H1 (cell line): ENCODE measurements around the gene ENPP7. TPM values are rescaled to one million over a fixed set of nuclear protein-coding genes. Genes with fewer than 3 reads are reported as not detected.
A peak's percentile ranks its signal among the peaks of the same experiment; 100 is the strongest.

ENCODE experiments used
- CTCF ChIA-PET: fragments of 300-600 bp; sonication (Branson Sonifier 250); formaldehyde crosslinking; loops from one replicate; lab custom pipeline; 2021; ENCODE audit not compliant: partially characterized antibody; lab: Charles Lee
- POLR2A ChIA-PET: fragments of 300-600 bp; sonication (Branson Sonifier 250); formaldehyde crosslinking; loops from one replicate; lab custom pipeline; 2021; ENCODE audit warnings: inconsistent platforms; ENCODE audit not compliant: partially characterized antibody; lab: Charles Lee
- DNase-seq, 2 experiments: peaks; one replicate each; pipeline versions ENCODE4 v3.0.0 to v3.0.0-alpha.2; 2010 to 2022; ENCODE audit warnings: low spot score in 2 of 2, low read depth in 1 of 2, mixed read lengths in 1 of 2
- FAIRE-seq: peaks from 2 replicates; lab custom pipeline; 2011; peaks lifted over from hg19 to GRCh38; lab: Jason Lieb, UNC
- H2AFZ ChIP-seq: 2 replicates; pipeline ENCODE4 v1.8.1; 2012; ENCODE audit warnings: low read length, inconsistent platforms
- H2AK5ac ChIP-seq: 2 replicates; pipeline ENCODE4 v1.6.1; 2013; ENCODE audit warnings: low read depth, low read length
- H2BK120ac ChIP-seq: replicated peaks from 2 replicates; pipeline ENCODE3; 2013; ENCODE audit warnings: low read depth, low read length, inconsistent platforms
- H2BK12ac ChIP-seq: 2 replicates; pipeline ENCODE4 v1.6.1; 2013; ENCODE audit warnings: low read depth, low read length
- H2BK15ac ChIP-seq: 2 replicates; pipeline ENCODE4 v1.6.1; 2013; ENCODE audit warnings: low read length
- H2BK20ac ChIP-seq: 2 replicates; pipeline ENCODE4 v1.6.1; 2013; ENCODE audit warnings: low read length
- H2BK5ac ChIP-seq: 2 replicates; pipeline ENCODE4 v1.6.1; 2013; ENCODE audit warnings: low read depth, low read length
- H3K14ac ChIP-seq: 2 replicates; pipeline ENCODE4 v1.6.1; 2013; ENCODE audit warnings: inconsistent platforms; ENCODE audit not compliant: insufficient read length
- H3K18ac ChIP-seq: 2 replicates; pipeline ENCODE4 v1.6.1; 2013; ENCODE audit warnings: low read length; ENCODE audit errors: extremely low read depth
- H3K23ac ChIP-seq: 2 replicates; pipeline ENCODE4 v1.6.1; 2013; ENCODE audit warnings: inconsistent platforms; ENCODE audit not compliant: insufficient read length
- H3K23me2 ChIP-seq: 2 replicates; pipeline ENCODE4 v1.6.1; 2013; ENCODE audit warnings: low read depth, low read length
- H3K27ac ChIP-seq: 2 replicates; pipeline ENCODE4 v1.6.1; 2011; ENCODE audit warnings: low read depth, low read length, inconsistent platforms
- H3K27me3 ChIP-seq, 4 experiments: replicated peaks in 1 of 4; 1 replicate in 1 of 4; 2 replicates in 3 of 4; pipeline versions ENCODE4 v1.6.1 to v1.8.1; 2011 to 2013; ENCODE audit warnings: low read length in 3 of 4, mild to moderate bottlenecking in 3 of 4, inconsistent platforms in 2 of 4, mixed read lengths in 2 of 4, moderate library complexity in 1 of 4; ENCODE audit not compliant: control insufficient read depth in 3 of 4, insufficient read depth in 3 of 4; ENCODE audit errors: extremely low read depth in 1 of 4
- H3K36me3 ChIP-seq, 4 experiments: 2 replicates each; pipeline versions ENCODE4 v1.6.1 to v1.8.1; 2011 to 2013; ENCODE audit warnings: mild to moderate bottlenecking in 4 of 4, low read length in 3 of 4, moderate library complexity in 2 of 4, control low read depth in 1 of 4, inconsistent platforms in 1 of 4; ENCODE audit not compliant: insufficient read depth in 4 of 4, control insufficient read depth in 2 of 4
- H3K4ac ChIP-seq: replicated peaks from 2 replicates; pipeline ENCODE3; 2013; ENCODE audit warnings: low read length, low read depth, mixed read lengths, inconsistent platforms; ENCODE audit not compliant: insufficient read length
- H3K4me1 ChIP-seq, 4 experiments: replicated peaks in 1 of 4; 1 replicate in 1 of 4; 2 replicates in 3 of 4; pipeline versions ENCODE4 v1.6.1 to v1.8.1; 2011 to 2013; ENCODE audit warnings: low read length in 3 of 4, inconsistent platforms in 2 of 4, mixed read lengths in 1 of 4; ENCODE audit not compliant: insufficient read depth in 4 of 4, control insufficient read depth in 3 of 4
- H3K4me2 ChIP-seq, 2 experiments: 2 replicates each; pipeline versions ENCODE4 v1.6.1 to v1.8.1; 2011 to 2013; ENCODE audit warnings: low read depth in 2 of 2, low read length in 2 of 2, control low read depth in 1 of 2, inconsistent platforms in 1 of 2, mild to moderate bottlenecking in 1 of 2; ENCODE audit not compliant: insufficient read depth in 1 of 2
- H3K4me3 ChIP-seq, 4 experiments: fragments of 200-600, 300-600 bp in 1 of 4; sonication (generic), shearing (Covaris generic), sonication (Bioruptor Twin) in 1 of 4; 2 replicates each; pipeline versions ENCODE4 v1.5.1 to v1.8.1; 2011 to 2016; ENCODE audit warnings: low read length in 4 of 4, low read depth in 3 of 4, control low read depth in 2 of 4, inconsistent platforms in 2 of 4, mild to moderate bottlenecking in 2 of 4, mixed read lengths in 1 of 4, moderate library complexity in 1 of 4; ENCODE audit not compliant: insufficient read depth in 2 of 4; ENCODE audit errors: extremely low read depth in 1 of 4
- H3K56ac ChIP-seq: replicated peaks from 2 replicates; pipeline ENCODE3; 2013; ENCODE audit warnings: low read depth, mild to moderate bottlenecking, mixed read lengths, low read length, inconsistent platforms; ENCODE audit not compliant: insufficient read length
- H3K79me1 ChIP-seq: 2 replicates; pipeline ENCODE4 v1.6.1; 2013; ENCODE audit warnings: low read depth, low read length, control low read depth
- H3K79me2 ChIP-seq, 2 experiments: 2 replicates each; pipeline versions ENCODE4 v1.6.1 to v1.8.1; 2012 to 2013; ENCODE audit warnings: low read length in 2 of 2, mild to moderate bottlenecking in 2 of 2, inconsistent platforms in 1 of 2; ENCODE audit not compliant: insufficient read depth in 2 of 2, control insufficient read depth in 1 of 2
- H3K9ac ChIP-seq, 4 experiments: replicated peaks in 1 of 4; 1 replicate in 1 of 4; 2 replicates in 3 of 4; pipeline versions ENCODE4 v1.6.1 to v1.8.1; 2011 to 2013; ENCODE audit warnings: low read depth in 3 of 4, low read length in 3 of 4, control low read depth in 2 of 4, mild to moderate bottlenecking in 2 of 4, moderate library complexity in 2 of 4, inconsistent platforms in 1 of 4; ENCODE audit errors: extremely low read depth in 1 of 4
- H3K9me3 ChIP-seq, 2 experiments: 2 replicates each; pipeline versions ENCODE4 v1.6.1 to v1.8.1; 2012 to 2013; ENCODE audit warnings: mild to moderate bottlenecking in 2 of 2, moderate library complexity in 2 of 2, control low read depth in 1 of 2, inconsistent platforms in 1 of 2, low read depth in 1 of 2, low read length in 1 of 2, mixed read lengths in 1 of 2; ENCODE audit not compliant: insufficient read depth in 2 of 2
- H4K20me1 ChIP-seq, 2 experiments: replicated peaks in 1 of 2; 2 replicates each; pipeline versions ENCODE3 to v1.8.1; 2011 to 2013; ENCODE audit warnings: inconsistent platforms in 2 of 2, low read length in 2 of 2, mild to moderate bottlenecking in 1 of 2; ENCODE audit not compliant: insufficient read depth in 2 of 2, control insufficient read depth in 1 of 2
- H4K5ac ChIP-seq: 2 replicates; pipeline ENCODE4 v1.6.1; 2013; ENCODE audit warnings: low read length, low read depth, mixed read lengths, inconsistent platforms; ENCODE audit not compliant: insufficient read length
- H4K8ac ChIP-seq: 2 replicates; pipeline ENCODE4 v1.8.0; 2013; ENCODE audit warnings: mild to moderate bottlenecking, moderate library complexity, low read length, inconsistent platforms; ENCODE audit not compliant: insufficient read depth; ENCODE audit errors: extremely low read depth
- H4K91ac ChIP-seq: replicated peaks from 2 replicates; pipeline ENCODE3; 2013; ENCODE audit warnings: low read length, mixed read lengths, inconsistent platforms; ENCODE audit not compliant: insufficient read length
- ASH2L ChIP-seq: fragments of 200-600, 300-600 bp; sonication (generic); IDR thresholded peaks from one replicate; pipeline ENCODE4 v1.7.1; 2017; ENCODE audit warnings: low read length
- CBX8 ChIP-seq: fragments of 300-800, 300-1000 bp; sonication (generic); IDR thresholded peaks from 2 replicates; pipeline ENCODE4 v1.7.1; 2016; ENCODE audit warnings: low read depth, low read length, borderline replicate concordance
- CHD2 ChIP-seq: IDR thresholded peaks from 2 replicates; pipeline ENCODE4 v1.6.1; 2012; ENCODE audit warnings: low read length, improper control_type of control experiment
- MAFK ChIP-seq: IDR thresholded peaks from 2 replicates; pipeline ENCODE4 v1.6.1; 2012; ENCODE audit warnings: low read depth, mild to moderate bottlenecking, improper control_type of control experiment, low read length
- SIRT6 ChIP-seq: IDR thresholded peaks from one replicate; pipeline ENCODE4 v1.7.1; 2012; ENCODE audit warnings: low read length, inconsistent platforms
- WGBS, 2 experiments: shearing (Covaris generic) in 1 of 2; methylation state at CpG; one replicate each; pipeline versions ENCODE4 v1.1.6 to v1.1.7; 2013 to 2015; ENCODE audit warnings: low lambda C conversion rate in 2 of 2, mixed read lengths in 2 of 2, inconsistent platforms in 1 of 2, low coverage in 1 of 2, missing lambda C conversion rate in 1 of 2; ENCODE audit not compliant: insufficient replicate concordance in 2 of 2, insufficient coverage in 1 of 2, insufficient read length in 1 of 2; ENCODE audit errors: extremely low coverage in 1 of 2, missing lambda C conversion rate in 1 of 2; 5-methylcytosine and 5-hydroxymethylcytosine counted together
- polyA plus RNA-seq, 7 experiments: library from polyadenylated mRNA; depleted of rRNA in 3 of 7; stranded (reverse) in 5 of 7; unstranded in 2 of 7; fragments of >200 nt in 5 of 7; fragments of 200-250 nt in 2 of 7; gene quantifications; 1 replicate in 5 of 7; 2 replicates in 1 of 7; 4 replicates in 1 of 7; pipeline versions ENCODE4 v1.2.1 to v1.2.3, GENCODE V29; 2011 to 2013; ENCODE audit warnings: missing spikeins in 2 of 7, mixed read lengths in 2 of 7
- total RNA-seq: library from RNA; stranded (reverse); fragmentation: NEBNext Ultra II Directional; extraction: Animal tissue kit (Norgen Biotek cat#: 25700); gene quantifications from 2 replicates; pipeline ENCODE4 v1.2.1, GENCODE V29; 2021
- TF ChIP-seq, protein P1 (sequence below): IDR thresholded peaks from 2 replicates; pipeline ENCODE4 v1.6.1; 2012; ENCODE audit warnings: low read length, inconsistent platforms

ENPP7 gene
- total and polyA plus RNA-seq, 2 of the 8 experiments (the other 6 are each of a cell fraction or from before 2014, with no cell fraction given), result not detected

DNA sequence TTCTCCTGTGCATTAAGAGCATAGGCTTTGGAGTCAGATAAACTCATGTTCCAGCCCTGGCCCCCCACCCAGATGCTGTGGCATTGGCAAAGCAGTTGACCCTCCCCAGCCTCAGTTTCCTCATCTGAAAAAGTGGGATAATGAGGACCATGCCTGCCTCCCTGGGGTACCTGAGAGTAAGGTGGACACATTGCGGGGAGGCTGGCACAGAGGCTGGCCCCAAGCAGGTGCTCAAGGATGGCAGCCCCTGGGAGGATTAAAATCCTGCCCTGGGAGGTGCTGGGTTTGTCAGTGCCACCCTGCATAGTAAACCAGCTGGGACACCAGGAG is 11.8 kb downstream of the ENPP7 start:
- Histone ChIP-seq H4K91ac (no peak overlapping the region), H3K36me3 (no peaks in the 10 kb centered on the region), H3K23me2 (peaks cover 3% of the 10 kb centered on the region; the same call in 1 of the 2 replicates), H3K27me3 (peaks cover 3 to 37% (median 31%) of the 10 kb centered on the region in 4 experiments), H4K5ac (no peak overlapping the region), H3K4me1 (peaks cover 4 to 21% (median 10%) of the 10 kb centered on the region in 4 experiments; a peak in 6 of 7 replicates), H3K4me2 (peak overlapping the region in 1 of 2 experiments; percentile 36; a peak in 1 of 4 replicates), H2BK20ac (no peak overlapping the region), H2BK5ac (no peak overlapping the region), H3K4ac (no peak overlapping the region), H2BK15ac (no peak overlapping the region), H3K4me3 (no peak overlapping the region), H3K56ac (no peak overlapping the region), H3K79me1 (no peaks in the 10 kb centered on the region), H3K18ac (no peak overlapping the region), H2BK12ac (peak overlapping the region; percentile 39; the same call in 1 of the 2 replicates), H3K9ac (no peak overlapping the region), H3K79me2 (no peaks in the 10 kb centered on the region), H3K23ac (no peak overlapping the region), H4K20me1 (peaks cover 0 to 7% of the 10 kb centered on the region in 2 experiments), H4K8ac (no peak overlapping the region), H3K14ac (no peak overlapping the region), H2BK120ac (no peak overlapping the region), H3K9me3 (no peaks in the 10 kb centered on the region), H2AK5ac (no peak overlapping the region), H2AFZ (no peak overlapping the region), H3K27ac (no peak overlapping the region)
- DNase-seq (no peak), FAIRE-seq (no peak)
- POLR2A ChIA-PET, result interaction anchor here (1.0 to 10.4 kb wide), 3 partner anchors 35 to 47 kb away, joined by 3 to 77 read pairs (median 20); partner anchors contain the start of gene CBX2
- CTCF ChIA-PET, result interaction anchor here (0.6 to 7.6 kb wide), 25 partner anchors 10 to 525 kb away, joined by 3 to 94 read pairs (median 8); partner anchors contain the start of genes CBX2 and CBX4
- 100% methylated on average over 1 of the region's 1 CpG; no CpG with 5 or more reads in 1 of the 2 experiments for WGBS, 2 experiments
- TF ChIP-seq, protein P1, sequence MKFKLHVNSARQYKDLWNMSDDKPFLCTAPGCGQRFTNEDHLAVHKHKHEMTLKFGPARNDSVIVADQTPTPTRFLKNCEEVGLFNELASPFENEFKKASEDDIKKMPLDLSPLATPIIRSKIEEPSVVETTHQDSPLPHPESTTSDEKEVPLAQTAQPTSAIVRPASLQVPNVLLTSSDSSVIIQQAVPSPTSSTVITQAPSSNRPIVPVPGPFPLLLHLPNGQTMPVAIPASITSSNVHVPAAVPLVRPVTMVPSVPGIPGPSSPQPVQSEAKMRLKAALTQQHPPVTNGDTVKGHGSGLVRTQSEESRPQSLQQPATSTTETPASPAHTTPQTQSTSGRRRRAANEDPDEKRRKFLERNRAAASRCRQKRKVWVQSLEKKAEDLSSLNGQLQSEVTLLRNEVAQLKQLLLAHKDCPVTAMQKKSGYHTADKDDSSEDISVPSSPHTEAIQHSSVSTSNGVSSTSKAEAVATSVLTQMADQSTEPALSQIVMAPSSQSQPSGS, result no peak
- TF ChIP-seq ASH2L (no peak), SIRT6 (no peak), CBX8 (no peak), MAFK (no peak), CHD2 (no peak)
